Adrenal gland (tissue), 12 donors: ENCODE data around the gene FHOD3. TPM values are rescaled to one million over a fixed set of nuclear protein-coding genes. Genes with fewer than 3 reads are reported as not detected.

ENCODE experiments used
- DNase-seq, 7 donors: peaks; one replicate each; pipeline ENCODE4 v3.0.0-alpha.2; 2019 to 2020
- H3K27ac ChIP-seq, 5 donors: fragments of 200-600 bp; sonication (generic) in 4 of 5; 1 replicate in 3 of 5; 2 replicates in 2 of 5; pipeline versions ENCODE4 v1.5.1 to v1.8.0; 2016 to 2020; ENCODE audit warnings: mild to moderate bottlenecking in 1 of 5
- H3K27me3 ChIP-seq: fragments of 200-600 bp; 2 replicates; pipeline ENCODE4 v1.8.0; 2021
- H3K36me3 ChIP-seq, 2 donors: fragments of 200-600 bp; replicated peaks in 1 of 2; 1 replicate in 1 of 2; 2 replicates in 1 of 2; pipeline versions ENCODE4 v1.5.1 to v1.8.0; 2018 to 2022
- H3K4me1 ChIP-seq, 2 donors: fragments of 200-600 bp; replicated peaks in 1 of 2; 1 replicate in 1 of 2; 2 replicates in 1 of 2; pipeline versions ENCODE4 v1.5.1 to v1.8.0; 2018 to 2021
- H3K4me3 ChIP-seq, 4 donors: fragments of 200-600 bp; sonication (generic) in 3 of 4; one replicate each; pipeline ENCODE4 v1.5.1; 2016 to 2018
- H3K9me3 ChIP-seq, 3 donors: fragments of 200-600 bp; sonication (generic) in 1 of 3; replicated peaks in 1 of 3; 1 replicate in 2 of 3; 2 replicates in 1 of 3; pipeline versions ENCODE4 v1.5.1 to v1.8.0; 2016 to 2021
- CTCF ChIP-seq, 6 experiments: fragments of 450-650 bp in 4 of 6; fragments of 200-600 bp in 2 of 6; sonication (generic) in 1 of 6; IDR thresholded peaks; 1 replicate in 5 of 6; 2 replicates in 1 of 6; pipeline versions ENCODE4 v1.5.1 to v1.8.0; 2016 to 2021; ENCODE audit warnings: antibody characterized with exemption in 6 of 6, mild to moderate bottlenecking in 2 of 6, moderate library complexity in 1 of 6
- POLR2A ChIP-seq, 2 donors: fragments of 450-650 bp; IDR thresholded peaks; one replicate each; pipeline ENCODE4 v1.6.1; 2017; ENCODE audit warnings: antibody characterized with exemption in 2 of 2, mild to moderate bottlenecking in 2 of 2, moderate library complexity in 1 of 2
- WGBS, 4 donors: extraction: QIAGEN DNeasy Blood & Tissue Kit in 2 of 4; methylation state at CpG; one replicate each; pipeline versions ENCODE4 v1.1.5 to v1.1.7; 2013 to 2017; 5-methylcytosine and 5-hydroxymethylcytosine counted together
- intact Hi-C, 2 donors: fragments of 100-400 bp; cut with DNase I; formaldehyde crosslinking; loops; one replicate each; pipeline versions ENCODE4 v1.14.1 to v1.15.0; 2022 to 2023
- polyA plus RNA-seq, 3 donors: library from polyadenylated mRNA; stranded (reverse); fragments of 200-250 nt in 2 of 3; fragments of 350-450 nt in 1 of 3; fragmentation: Illumina TruSeq in 1 of 3; extraction: RNeasy Lipid Tissue Mini Kit (QIAGEN cat#74804) in 1 of 3; gene quantifications; one replicate each; pipeline ENCODE4 v1.2.3, GENCODE V29; 2013 to 2014
- total RNA-seq, 9 donors: library from RNA; depleted of rRNA in 4 of 9; stranded (reverse); fragments of >200 nt in 4 of 9; fragments of 120-200 nt in 1 of 9; fragmentation: NEBNext Ultra II Directional in 1 of 9; extraction: Animal tissue kit (Norgen Biotek cat#: 25700) in 1 of 9; gene quantifications; one replicate each; pipeline versions ENCODE4 v1.1.0 to v1.2.4, GENCODE V29; 2013 to 2023
- donor health status: healthy with polysubstance abuse.
- donor health status: Bipolar disorder and iron deficiency.
- donor health status: DM: yes; HTN: yes; CAD: no.
- donor health status: DM: no; HTN: no; CAD: no.
- donor health status: DM: no; HTN: no; CAD: no.
- donor health status: DM: yes; HTN: yes; CAD: no.

The FHOD3 gene
- total and polyA plus RNA-seq, 12 donors, result 17.5 to 87.9 (median 48.5) TPM

DNA sequence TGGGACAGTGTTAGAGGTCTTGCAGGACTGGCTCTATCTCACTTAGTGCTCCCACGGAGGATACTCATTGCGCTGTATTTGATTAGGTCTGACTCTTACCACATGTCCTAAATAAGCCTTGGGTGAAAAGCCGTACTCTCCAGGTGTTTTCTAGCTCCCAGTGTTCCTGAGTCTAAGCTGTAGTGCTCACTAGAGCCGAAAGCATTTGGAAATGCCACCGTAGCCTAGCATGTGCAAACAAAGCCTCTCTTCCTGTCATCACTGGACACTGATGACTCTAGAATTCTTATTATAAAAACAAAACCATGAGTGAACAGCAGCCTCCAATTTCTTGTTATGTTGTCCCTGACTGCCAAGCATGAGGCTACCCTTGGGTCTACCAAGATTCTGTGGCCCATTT lies 325.1 kb downstream of the FHOD3 start:
- H3K4me1 ChIP-seq, result no peaks in the 10 kb centered on the region
- intact Hi-C loops, result no loop called here
- TF ChIP-seq CTCF (IDR thresholded peaks at IDR 0.05), result no peak
- TF ChIP-seq POLR2A (IDR thresholded peaks at IDR 0.05), result no peak
- H3K27ac ChIP-seq, result no peak overlapping the region
- no peaks in the 10 kb centered on the region for H3K9me3 ChIP-seq
- H3K36me3 ChIP-seq, result no peaks in the 10 kb centered on the region
- H3K4me3 ChIP-seq, result no peak overlapping the region
- DNase-seq, result no peak
- no peaks in the 10 kb centered on the region for H3K27me3 ChIP-seq
- WGBS, 4 donors, result 88 to 92% (median 90%) methylated on average over 5 of the region's 5 CpGs

DNA sequence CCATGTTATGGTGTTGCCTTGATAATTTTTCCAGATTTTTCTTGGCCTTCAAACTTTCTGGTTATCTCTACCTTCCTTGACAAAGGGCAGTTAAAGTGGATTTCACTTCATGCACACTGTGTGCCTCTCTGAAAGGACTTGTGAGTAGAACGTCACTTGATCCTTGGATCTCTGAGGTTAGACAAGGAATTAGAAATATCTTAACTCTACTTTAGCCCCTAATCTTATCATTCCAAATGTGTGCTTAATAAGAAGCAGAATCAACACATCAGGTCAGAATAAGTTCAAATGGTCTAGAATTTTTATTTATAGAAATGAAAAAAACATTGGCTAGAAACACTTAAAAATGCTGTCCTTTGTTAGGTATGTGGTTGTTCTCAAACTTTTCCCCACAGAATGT lies 325.6 kb downstream of the FHOD3 start:
- H3K27ac ChIP-seq, result no peak overlapping the region
- no peak overlapping the region for H3K4me3 ChIP-seq
- WGBS, 4 donors, result 68 to 85% (median 76%) methylated on average over 1 of the region's 1 CpG
- intact Hi-C loops, result no loop called here
- DNase-seq, result no peak
- no peaks in the 10 kb centered on the region for H3K9me3 ChIP-seq
- no peaks in the 10 kb centered on the region for H3K36me3 ChIP-seq
- no peaks in the 10 kb centered on the region for H3K4me1 ChIP-seq
- no peak for TF ChIP-seq POLR2A (IDR thresholded peaks at IDR 0.05)
- no peak for TF ChIP-seq CTCF (IDR thresholded peaks at IDR 0.05)
- no peaks in the 10 kb centered on the region for H3K27me3 ChIP-seq

DNA sequence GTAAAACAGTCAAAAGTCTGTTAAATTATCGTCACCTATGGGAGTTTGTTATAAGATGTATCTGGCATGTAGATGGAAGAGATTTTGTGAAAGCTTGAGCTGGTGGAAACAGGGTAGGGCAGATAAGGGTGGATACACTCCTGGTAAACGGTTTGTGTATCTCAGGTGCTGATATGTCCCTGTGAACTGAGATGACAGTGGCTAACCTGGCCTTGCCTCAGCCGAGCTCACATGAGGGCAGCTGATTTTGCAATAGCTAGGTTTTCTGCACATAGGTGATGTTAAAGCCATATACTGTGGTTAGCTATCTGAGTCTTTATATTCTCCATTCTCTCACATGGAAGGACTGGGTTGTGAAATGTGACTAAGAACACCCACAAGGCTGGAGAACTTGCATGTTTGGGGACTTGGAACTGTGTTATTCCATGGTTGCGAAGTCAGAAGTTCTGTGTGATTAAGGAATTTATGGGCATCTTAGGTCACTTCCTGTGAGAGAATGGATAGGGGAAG lies 326.2 kb downstream of the FHOD3 start:
- H3K36me3 ChIP-seq, result no peaks in the 10 kb centered on the region
- H3K9me3 ChIP-seq, result no peaks in the 10 kb centered on the region
- H3K27me3 ChIP-seq, result no peaks in the 10 kb centered on the region
- H3K4me1 ChIP-seq, result no peaks in the 10 kb centered on the region
- intact Hi-C loops, result no loop called here
- no peak overlapping the region for H3K27ac ChIP-seq
- TF ChIP-seq CTCF (IDR thresholded peaks at IDR 0.05) (no peak), POLR2A (IDR thresholded peaks at IDR 0.05) (no peak)
- 79 to 91% (median 88%) methylated on average over 4 of the region's 4 CpGs for WGBS, 4 donors
- no peak for DNase-seq
- no peak overlapping the region for H3K4me3 ChIP-seq

- no peaks in the 10 kb centered on the region for H3K9me3 ChIP-seq
- H3K27me3 ChIP-seq, result no peaks in the 10 kb centered on the region
- no peaks in the 10 kb centered on the region for H3K4me1 ChIP-seq
- H3K4me3 ChIP-seq, result no peak overlapping the region
- intact Hi-C loops, result no loop called here
- no peaks in the 10 kb centered on the region for H3K36me3 ChIP-seq
- TF ChIP-seq CTCF (IDR thresholded peaks at IDR 0.05), result no peak
- no peak for TF ChIP-seq POLR2A (IDR thresholded peaks at IDR 0.05)
- WGBS, 4 donors, result 91 to 97% (median 94%) methylated on average over 7 of the region's 7 CpGs
- DNase-seq, result no peak
- H3K27ac ChIP-seq, result no peak overlapping the region
Measured at GRCh38 chr18:36624451-36625167, 327.1 kb downstream of the FHOD3 start.
